ENCODE measurements around the gene OSBPL5. TPM values are rescaled to one million over a fixed set of nuclear protein-coding genes. Genes with fewer than 3 reads are reported as not detected.
A peak's percentile ranks its signal among the peaks of the same experiment; 100 is the strongest.

Gene OSBPL5
- total and polyA plus RNA-seq, 2 donors from 2014 or later, result 8.5 to 63.0 TPM

GRCh38 chr11:3154001-3154599 is 11.0 kb downstream of the OSBPL5 start:
- peak overlapping the region in 1 of 3 donors; percentile 40 for H3K9ac ChIP-seq (ENCODE audit: low read length in 3 of 3)
- H3K27me3 ChIP-seq (ENCODE audit: control insufficient read depth, insufficient read depth, low read length), result no peaks in the 10 kb centered on the region
- intact Hi-C loops (cut with DNase I), result no loop called here
- no peaks in the 10 kb centered on the region for H3K9me3 ChIP-seq (ENCODE audit: control insufficient read depth in 2 of 3, insufficient read depth in 1 of 3, low read length in 3 of 3)
- peak; percentile 72 to 83 (median 75) for DNase-seq
- H3K36me3 ChIP-seq (ENCODE audit: control insufficient read depth in 2 of 3, insufficient read depth in 3 of 3, low read length in 3 of 3), result no peaks in the 10 kb centered on the region
- H3K4me1 ChIP-seq (ENCODE audit: control insufficient read depth in 2 of 3, insufficient read depth in 2 of 3, low read depth in 1 of 3, low read length in 3 of 3), result peaks cover 0 to 27% (median 27%) of the 10 kb centered on the region in 3 donors
- no peak for TF ChIP-seq CTCF (IDR thresholded peaks at IDR 0.05; ENCODE audit: borderline replicate concordance, extremely low read depth, insufficient read depth)
- FAIRE-seq, result no peak
- no peak overlapping the region for H3K4me3 ChIP-seq (ENCODE audit: low read length in 3 of 3)
- peak overlapping the region; percentile 22 to 63 for H3K27ac ChIP-seq (ENCODE audit: low read depth in 2 of 2, low read length in 2 of 2)

- no peaks in the 10 kb centered on the region for H3K27me3 ChIP-seq (ENCODE audit: control insufficient read depth, insufficient read depth, low read length)
- DNase-seq, result peak in 2 of 5 donors; percentile 54 to 87
- TF ChIP-seq CTCF (IDR thresholded peaks at IDR 0.05; ENCODE audit: borderline replicate concordance, extremely low read depth, insufficient read depth), result no peak
- no peak for FAIRE-seq
- peak overlapping the region in 1 of 2 donors; percentile 63 for H3K27ac ChIP-seq (ENCODE audit: low read depth in 2 of 2, low read length in 2 of 2)
- intact Hi-C loops (cut with DNase I), result no loop called here
- H3K4me1 ChIP-seq (ENCODE audit: control insufficient read depth in 2 of 3, insufficient read depth in 2 of 3, low read depth in 1 of 3, low read length in 3 of 3), result peaks cover 0 to 27% (median 26%) of the 10 kb centered on the region in 3 donors
- no peak overlapping the region for H3K4me3 ChIP-seq (ENCODE audit: low read length in 3 of 3)
- H3K9ac ChIP-seq (ENCODE audit: low read length in 3 of 3), result peak overlapping the region in 1 of 3 donors; percentile 12
- no peaks in the 10 kb centered on the region for H3K36me3 ChIP-seq (ENCODE audit: control insufficient read depth in 2 of 3, insufficient read depth in 3 of 3, low read length in 3 of 3)
- no peaks in the 10 kb centered on the region for H3K9me3 ChIP-seq (ENCODE audit: control insufficient read depth in 2 of 3, insufficient read depth in 1 of 3, low read length in 3 of 3)
These were observed 11.7 kb downstream of the OSBPL5 start for GRCh38 chr11:3153291-3153861.

- intact Hi-C loops (cut with DNase I), result no loop called here
- Histone ChIP-seq H3K27ac (ENCODE audit: low read depth in 2 of 2, low read length in 2 of 2) (peak overlapping the region in 1 of 2 donors; percentile 8), H3K4me1 (ENCODE audit: control insufficient read depth in 2 of 3, insufficient read depth in 2 of 3, low read depth in 1 of 3, low read length in 3 of 3) (peaks cover 0 to 27% (median 24%) of the 10 kb centered on the region in 3 donors), H3K4me3 (ENCODE audit: low read length in 3 of 3) (no peak overlapping the region), H3K36me3 (ENCODE audit: control insufficient read depth in 2 of 3, insufficient read depth in 3 of 3, low read length in 3 of 3) (no peaks in the 10 kb centered on the region), H3K27me3 (ENCODE audit: control insufficient read depth, insufficient read depth, low read length) (no peaks in the 10 kb centered on the region), H3K9ac (ENCODE audit: low read length in 3 of 3) (no peak overlapping the region), H3K9me3 (ENCODE audit: control insufficient read depth in 2 of 3, insufficient read depth in 1 of 3, low read length in 3 of 3) (no peaks in the 10 kb centered on the region)
- FAIRE-seq, result no peak
- DNase-seq, result peak in 1 of 5 donors; percentile 52
- TF ChIP-seq CTCF (IDR thresholded peaks at IDR 0.05; ENCODE audit: borderline replicate concordance, extremely low read depth, insufficient read depth), result no peak
These were observed 12.5 kb downstream of the OSBPL5 start for GRCh38 chr11:3152471-3153110.
